Smooth muscle cell (in vitro differentiated cells): ENCODE results near the gene EGLN2. TPM values are rescaled to one million over a fixed set of nuclear protein-coding genes. Genes with fewer than 3 reads are reported as not detected.
A peak's percentile ranks its signal among the peaks of the same experiment; 100 is the strongest.

Experiments used
- DNase-seq: peaks from one replicate; lab custom pipeline; 2025; ENCODE audit not compliant: unreplicated experiment; lab: John Stamatoyannopoulos, UW
- H2AFZ ChIP-seq: fragments of 200-600 bp; sonication (generic); 2 replicates; pipeline ENCODE4 v1.6.0; 2016; ENCODE audit warnings: antibody characterized with exemption, low read depth, mild to moderate bottlenecking
- H3F3A ChIP-seq: fragments of 200-600 bp; sonication (generic); 2 replicates; pipeline ENCODE4 v1.6.0; 2017; ENCODE audit warnings: antibody characterized with exemption, low read depth
- H3K27ac ChIP-seq: fragments of 200-600 bp; sonication (generic); 2 replicates; pipeline ENCODE4 v1.5.1; 2016; ENCODE audit warnings: low read depth, mild to moderate bottlenecking
- H3K27me3 ChIP-seq: fragments of 200-600 bp; sonication (generic); 2 replicates; pipeline ENCODE4 v1.6.1; 2016; ENCODE audit warnings: low read depth, mild to moderate bottlenecking
- H3K36me3 ChIP-seq: fragments of 200-600 bp; sonication (generic); 2 replicates; pipeline ENCODE4 v1.5.1; 2016; ENCODE audit warnings: low read depth
- H3K4me1 ChIP-seq: fragments of 200-600 bp; sonication (generic); 2 replicates; pipeline ENCODE4 v1.5.1; 2016; ENCODE audit warnings: low read depth
- H3K4me2 ChIP-seq: fragments of 200-600 bp; sonication (generic); 2 replicates; pipeline ENCODE4 v1.6.0; 2016; ENCODE audit warnings: mild to moderate bottlenecking
- H3K4me3 ChIP-seq: fragments of 200-600 bp; sonication (generic); 2 replicates; pipeline ENCODE4 v1.5.1; 2016; ENCODE audit warnings: mild to moderate bottlenecking
- H3K79me2 ChIP-seq: fragments of 200-600 bp; sonication (generic); 2 replicates; pipeline ENCODE4 v1.6.0; 2016; ENCODE audit warnings: low read depth, mild to moderate bottlenecking
- H3K9ac ChIP-seq: fragments of 200-600 bp; sonication (generic); 2 replicates; pipeline ENCODE4 v1.6.0; 2016; ENCODE audit warnings: low read depth
- H3K9me3 ChIP-seq: fragments of 200-600 bp; sonication (generic); replicated peaks from 2 replicates; pipeline ENCODE4 v1.5.1; 2016; ENCODE audit warnings: low read depth
- H4K20me1 ChIP-seq: fragments of 200-600 bp; sonication (generic); 2 replicates; pipeline ENCODE4 v1.6.0; 2016; ENCODE audit warnings: low read depth
- CTCF ChIP-seq: fragments of 200-600 bp; sonication (generic); IDR thresholded peaks from 2 replicates; pipeline ENCODE4 v1.5.1; 2017; ENCODE audit warnings: borderline replicate concordance, mild to moderate bottlenecking, antibody characterized with exemption; ENCODE audit not compliant: insufficient read depth, poor library complexity, severe bottlenecking
- WGBS: methylation state at CpG from one replicate; pipeline ENCODE4 v1.1.7; 2016; ENCODE audit warnings: low lambda C conversion rate; 5-methylcytosine and 5-hydroxymethylcytosine counted together
- polyA plus RNA-seq: library from polyadenylated mRNA; unstranded; fragments of >200 nt; fragmentation: Nextera tagmentation; extraction: Ambion mirVana; gene quantifications from 2 replicates; pipeline ENCODE4 v1.2.1, GENCODE V29; 2016
- total RNA-seq: library from RNA; depleted of rRNA; stranded (reverse); fragments of >200 nt; gene quantifications from 2 replicates; pipeline ENCODE4 v1.2.3, GENCODE V29; 2014

EGLN2 gene
- total and polyA plus RNA-seq, 2 experiments from 2014 or later = 25.1 to 77.1 TPM

GRCh38 chr19:40804783-40805242, 5.8 kb downstream of the EGLN2 start:
- no peaks in the 10 kb centered on the region for H3K27me3 ChIP-seq
- H3K4me2 ChIP-seq = no peak overlapping the region
- H3F3A ChIP-seq = peaks cover 26% of the 10 kb centered on the region
- no peak overlapping the region for H2AFZ ChIP-seq
- no peaks in the 10 kb centered on the region for H3K36me3 ChIP-seq
- no peak overlapping the region for H3K4me3 ChIP-seq
- peaks cover 100% of the 10 kb centered on the region for H4K20me1 ChIP-seq
- no peak for TF ChIP-seq CTCF
- 95% methylated on average over 7 of the region's 7 CpGs for WGBS
- H3K9ac ChIP-seq = no peak overlapping the region
- H3K4me1 ChIP-seq = peaks cover 27% of the 10 kb centered on the region
- no peaks in the 10 kb centered on the region for H3K9me3 ChIP-seq
- DNase-seq = no peak
- peaks cover 61% of the 10 kb centered on the region for H3K79me2 ChIP-seq
- H3K27ac ChIP-seq = no peak overlapping the region

GRCh38 chr19:40805258-40805868, 6.4 kb downstream of the EGLN2 start:
- no peaks in the 10 kb centered on the region for H3K36me3 ChIP-seq
- 87% methylated on average over 2 of the region's 2 CpGs for WGBS
- TF ChIP-seq CTCF = no peak
- no peak for DNase-seq
- no peaks in the 10 kb centered on the region for H3K27me3 ChIP-seq
- no peak overlapping the region for H2AFZ ChIP-seq
- no peak overlapping the region for H3K4me3 ChIP-seq
- peak overlapping the region; percentile 20 for H3K27ac ChIP-seq
- H4K20me1 ChIP-seq = peaks cover 95% of the 10 kb centered on the region
- H3K79me2 ChIP-seq = peaks cover 55% of the 10 kb centered on the region
- H3K9me3 ChIP-seq = no peaks in the 10 kb centered on the region
- peaks cover 23% of the 10 kb centered on the region for H3K4me1 ChIP-seq
- no peak overlapping the region for H3K9ac ChIP-seq
- peaks cover 29% of the 10 kb centered on the region for H3F3A ChIP-seq
- H3K4me2 ChIP-seq = no peak overlapping the region

- Histone ChIP-seq H3K9ac (no peak overlapping the region), H3K9me3 (no peaks in the 10 kb centered on the region), H3K36me3 (no peaks in the 10 kb centered on the region)
These were observed 7.6 kb downstream of the EGLN2 start for GRCh38 chr19:40806423-40807146.

More at GRCh38 chr19:40806423-40807146, 7.6 kb downstream of the EGLN2 start:
- no peak overlapping the region for H2AFZ ChIP-seq
- no peak overlapping the region for H3K4me3 ChIP-seq
- no peaks in the 10 kb centered on the region for H3K27me3 ChIP-seq
- H3K4me1 ChIP-seq = peaks cover 16% of the 10 kb centered on the region
- H3K4me2 ChIP-seq = peak overlapping the region; percentile 50
- peaks cover 29% of the 10 kb centered on the region for H3F3A ChIP-seq
- peaks cover 82% of the 10 kb centered on the region for H4K20me1 ChIP-seq
- TF ChIP-seq CTCF = peak; percentile 88
- 29% methylated on average over 24 of the region's 26 CpGs for WGBS
- H3K27ac ChIP-seq = peak overlapping the region; percentile 31
- DNase-seq = peak; percentile 63
- peaks cover 43% of the 10 kb centered on the region for H3K79me2 ChIP-seq
